WTC11 (cell line): Measurements from ENCODE around the gene GUCA2B.

ENCODE experiments used
- AFF4 ChIP-seq: sonication (generic); formaldehyde crosslinking; IDR thresholded peaks from 2 replicates; pipeline ENCODE4 v1.8.1; 2023; ENCODE audit warnings: mild to moderate bottlenecking, missing genetic modification reagents, borderline replicate concordance
- CREM ChIP-seq: sonication (generic); formaldehyde crosslinking; IDR thresholded peaks from 2 replicates; pipeline ENCODE4 v1.8.1; 2022; ENCODE audit warnings: mild to moderate bottlenecking, missing genetic modification reagents, moderate library complexity
- CTCF ChIP-seq: fragments of 200-600 bp; IDR thresholded peaks from 2 replicates; pipeline ENCODE4 v1.8.0; 2022; ENCODE audit warnings: antibody characterized with exemption
- FOXK1 ChIP-seq: sonication (generic); formaldehyde crosslinking; IDR thresholded peaks from 2 replicates; pipeline ENCODE4 v1.8.0; 2022; ENCODE audit warnings: mild to moderate bottlenecking, moderate library complexity, missing genetic modification reagents
- NFATC4 ChIP-seq: fragments of 250-450 bp; sonication (Bioruptor Pico); IDR thresholded peaks from 2 replicates; pipeline ENCODE4 v1.9.0; 2021; ENCODE audit warnings: mild to moderate bottlenecking
- NR2C2 ChIP-seq: sonication (generic); formaldehyde crosslinking; IDR thresholded peaks from 2 replicates; pipeline ENCODE4 v1.8.0; 2022; ENCODE audit warnings: mild to moderate bottlenecking, missing genetic modification reagents
- NR3C1 ChIP-seq: sonication (generic); formaldehyde crosslinking; conservative IDR thresholded peaks from 2 replicates; pipeline ENCODE4 v1.8.1; 2023; ENCODE audit warnings: low read depth, mild to moderate bottlenecking, missing genetic modification reagents
- SP1 ChIP-seq: sonication (generic); formaldehyde crosslinking; conservative IDR thresholded peaks from 2 replicates; pipeline ENCODE4 v1.8.1; 2022; ENCODE audit warnings: missing genetic modification reagents
- ZNF416 ChIP-seq: fragments of 250-450 bp; sonication (Bioruptor Pico); IDR thresholded peaks from 2 replicates; pipeline ENCODE4 v1.9.0; 2021; ENCODE audit warnings: mild to moderate bottlenecking, inconsistent platforms
- ZNF512 ChIP-seq: sonication (generic); formaldehyde crosslinking; IDR thresholded peaks from 2 replicates; pipeline ENCODE4 v1.8.1; 2022; ENCODE audit warnings: missing genetic modification reagents, borderline replicate concordance

GRCh38 chr1:42152119-42152518, 1.1 kb upstream of the GUCA2B start:
- no peak for TF ChIP-seq FOXK1 (CRISPR knock-in tag)
- TF ChIP-seq CTCF: no peak
- no peak for TF ChIP-seq AFF4 (CRISPR knock-in tag)
- TF ChIP-seq ZNF512 (CRISPR knock-in tag): no peak
- no peak for TF ChIP-seq SP1
- TF ChIP-seq ZNF416 (CRISPR knock-in tag): no peak
- TF ChIP-seq NR2C2 (CRISPR knock-in tag): no peak
- no peak for TF ChIP-seq NR3C1
- no peak for TF ChIP-seq CREM (CRISPR knock-in tag)
- TF ChIP-seq NFATC4 (CRISPR knock-in tag): no peak
